Peyer's patch (tissue), 4 donors: ENCODE measurements around the gene COL11A1.

Experiments used
- POLR2A ChIP-seq, 2 donors: fragments of 450-650 bp; IDR thresholded peaks; one replicate each; pipeline ENCODE4 v1.5.1; 2017; ENCODE audit warnings: antibody characterized with exemption in 2 of 2, mild to moderate bottlenecking in 2 of 2, moderate library complexity in 2 of 2
- TF ChIP-seq, protein P1 (sequence below), 6 experiments: fragments of 450-650 bp in 4 of 6; fragments of 200-600 bp in 2 of 6; sonication (generic) in 1 of 6; IDR thresholded peaks; one replicate each; pipeline ENCODE4 v1.5.1; 2017 to 2019; ENCODE audit warnings: antibody characterized with exemption in 6 of 6, mild to moderate bottlenecking in 3 of 6, moderate library complexity in 1 of 6

DNA sequence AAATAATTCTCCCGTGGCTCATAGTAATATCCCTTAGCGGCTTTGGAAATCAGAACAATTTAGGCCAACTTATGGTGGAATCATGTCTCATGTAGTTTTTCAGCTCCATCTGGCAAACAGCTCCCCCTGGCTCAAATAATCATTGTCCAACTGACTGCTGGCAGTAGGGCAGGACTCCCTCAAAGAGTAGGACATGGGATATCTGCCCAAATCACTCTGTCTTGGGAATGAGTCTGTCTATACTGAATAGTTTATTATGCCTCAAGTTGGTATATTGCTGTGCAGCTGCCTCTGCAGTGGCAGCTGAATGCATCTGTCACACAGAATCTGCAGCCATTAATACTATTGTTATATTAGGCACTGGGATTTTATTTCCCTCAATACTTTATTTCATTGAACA, 255.7 kb downstream of the COL11A1 start:
- TF ChIP-seq, protein P1, sequence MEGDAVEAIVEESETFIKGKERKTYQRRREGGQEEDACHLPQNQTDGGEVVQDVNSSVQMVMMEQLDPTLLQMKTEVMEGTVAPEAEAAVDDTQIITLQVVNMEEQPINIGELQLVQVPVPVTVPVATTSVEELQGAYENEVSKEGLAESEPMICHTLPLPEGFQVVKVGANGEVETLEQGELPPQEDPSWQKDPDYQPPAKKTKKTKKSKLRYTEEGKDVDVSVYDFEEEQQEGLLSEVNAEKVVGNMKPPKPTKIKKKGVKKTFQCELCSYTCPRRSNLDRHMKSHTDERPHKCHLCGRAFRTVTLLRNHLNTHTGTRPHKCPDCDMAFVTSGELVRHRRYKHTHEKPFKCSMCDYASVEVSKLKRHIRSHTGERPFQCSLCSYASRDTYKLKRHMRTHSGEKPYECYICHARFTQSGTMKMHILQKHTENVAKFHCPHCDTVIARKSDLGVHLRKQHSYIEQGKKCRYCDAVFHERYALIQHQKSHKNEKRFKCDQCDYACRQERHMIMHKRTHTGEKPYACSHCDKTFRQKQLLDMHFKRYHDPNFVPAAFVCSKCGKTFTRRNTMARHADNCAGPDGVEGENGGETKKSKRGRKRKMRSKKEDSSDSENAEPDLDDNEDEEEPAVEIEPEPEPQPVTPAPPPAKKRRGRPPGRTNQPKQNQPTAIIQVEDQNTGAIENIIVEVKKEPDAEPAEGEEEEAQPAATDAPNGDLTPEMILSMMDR (IDR thresholded peaks at IDR 0.05): no peak
- no peak for TF ChIP-seq POLR2A (IDR thresholded peaks at IDR 0.05)
